Stomach (tissue), 4 donors: ENCODE results near the gene RIN3.

Experiments used
- CTCF ChIP-seq, 7 experiments: fragments of 450-650 bp in 4 of 7; fragments of 200-600 bp in 3 of 7; sonication (generic) in 3 of 7; IDR thresholded peaks; one replicate each; pipeline ENCODE4 v1.5.1; 2016 to 2019; ENCODE audit warnings: antibody characterized with exemption in 7 of 7, control low read depth in 2 of 7, mild to moderate bottlenecking in 1 of 7
- POLR2A ChIP-seq, 4 donors: fragments of 450-650 bp; IDR thresholded peaks; one replicate each; pipeline ENCODE4 v1.6.1; 2016; ENCODE audit warnings: antibody characterized with exemption in 4 of 4, control low read depth in 2 of 4, mild to moderate bottlenecking in 1 of 4, moderate library complexity in 1 of 4
- POLR2AphosphoS5 ChIP-seq, 3 donors: sonication (generic); formaldehyde crosslinking; IDR thresholded peaks; one replicate each; pipeline ENCODE4 v1.6.1; 2016; ENCODE audit warnings: antibody characterized with exemption in 3 of 3

DNA sequence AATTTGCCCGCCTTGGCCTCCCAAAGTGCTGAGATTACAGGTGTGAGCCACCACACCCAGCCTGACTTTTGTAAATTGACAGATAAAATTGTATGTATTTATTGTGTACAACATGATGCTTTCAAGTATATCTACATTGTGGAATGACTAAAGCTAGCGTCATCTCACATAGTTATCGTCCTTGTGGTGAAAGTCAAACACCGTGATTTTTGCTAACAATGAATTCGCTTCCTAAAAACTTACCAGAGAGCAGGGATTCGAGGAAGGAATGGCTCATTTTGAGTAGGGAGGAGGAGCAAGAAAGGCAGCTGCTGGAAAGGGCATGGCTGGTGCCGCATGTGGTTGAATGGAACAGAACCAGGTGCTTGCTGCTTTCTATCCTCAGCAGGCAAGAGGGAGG, 149.5 kb downstream of the RIN3 start:
- TF ChIP-seq POLR2A (IDR thresholded peaks at IDR 0.05) (no peak), POLR2AphosphoS5 (IDR thresholded peaks at IDR 0.05) (no peak), CTCF (IDR thresholded peaks at IDR 0.05) (no peak)
